ENCODE measurements around the gene MRPL12. TPM values are rescaled to one million over a fixed set of nuclear protein-coding genes. Genes with fewer than 3 reads are reported as not detected.

MRPL12 gene
- total and polyA plus RNA-seq, 2 of the 13 experiments (the other 11 are each of a cell fraction or from before 2014, with no cell fraction given): 39.1 to 94.1 TPM

- TF ChIP-seq NR2F6 (IDR thresholded peaks at IDR 0.05): no peak
- TF ChIP-seq NR2F6 (CRISPR knock-in tag; IDR thresholded peaks at IDR 0.05): no peak
- TF ChIP-seq, protein P1, sequence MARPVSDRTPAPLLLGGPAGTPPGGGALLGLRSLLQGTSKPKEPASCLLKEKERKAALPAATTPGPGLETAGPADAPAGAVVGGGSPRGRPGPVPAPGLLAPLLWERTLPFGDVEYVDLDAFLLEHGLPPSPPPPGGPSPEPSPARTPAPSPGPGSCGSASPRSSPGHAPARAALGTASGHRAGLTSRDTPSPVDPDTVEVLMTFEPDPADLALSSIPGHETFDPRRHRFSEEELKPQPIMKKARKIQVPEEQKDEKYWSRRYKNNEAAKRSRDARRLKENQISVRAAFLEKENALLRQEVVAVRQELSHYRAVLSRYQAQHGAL (CRISPR knock-in tag; IDR thresholded peaks at IDR 0.05; ENCODE audit: not compliant biosample characterization): no peak
- TF ChIP-seq NONO (IDR thresholded peaks at IDR 0.05): no peak
- peak; percentile 80 for TF ChIP-seq NONO (CRISPR knock-in tag; conservative IDR thresholded peaks at IDR 0.05)
- TF ChIP-seq ZFP82 (CRISPR knock-in tag; IDR thresholded peaks at IDR 0.05; ENCODE audit: borderline replicate concordance): no peak
- TF ChIP-seq DMAP1 (CRISPR knock-in tag; IDR thresholded peaks at IDR 0.05): no peak
- no peak for TF ChIP-seq ZNF441 (CRISPR knock-in tag; IDR thresholded peaks at IDR 0.05; ENCODE audit: borderline replicate concordance)
- TF ChIP-seq RFXANK (CRISPR knock-in tag; IDR thresholded peaks at IDR 0.05): no peak
- TF ChIP-seq, protein P2, sequence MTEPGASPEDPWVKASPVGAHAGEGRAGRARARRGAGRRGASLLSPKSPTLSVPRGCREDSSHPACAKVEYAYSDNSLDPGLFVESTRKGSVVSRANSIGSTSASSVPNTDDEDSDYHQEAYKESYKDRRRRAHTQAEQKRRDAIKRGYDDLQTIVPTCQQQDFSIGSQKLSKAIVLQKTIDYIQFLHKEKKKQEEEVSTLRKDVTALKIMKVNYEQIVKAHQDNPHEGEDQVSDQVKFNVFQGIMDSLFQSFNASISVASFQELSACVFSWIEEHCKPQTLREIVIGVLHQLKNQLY (CRISPR knock-in tag; IDR thresholded peaks at IDR 0.05): no peak
- TF ChIP-seq ZNF44 (CRISPR knock-in tag; IDR thresholded peaks at IDR 0.05): peak; percentile 89
- TF ChIP-seq SP4 (CRISPR knock-in tag; IDR thresholded peaks at IDR 0.05): no peak; the same call in 1 of the 2 replicates
- TF ChIP-seq PAF1 (CRISPR knock-in tag; IDR thresholded peaks at IDR 0.05): no peak; the same call in 1 of the 2 replicates
- TF ChIP-seq CAMTA2 (CRISPR knock-in tag; IDR thresholded peaks at IDR 0.05; ENCODE audit: borderline replicate concordance): no peak; the same call in 1 of the 2 replicates
- TF ChIP-seq MIER2 (CRISPR knock-in tag; IDR thresholded peaks at IDR 0.05): no peak
- no peak for TF ChIP-seq ZNF670 (CRISPR knock-in tag; IDR thresholded peaks at IDR 0.05; ENCODE audit: borderline replicate concordance)
- TF ChIP-seq, protein P3, sequence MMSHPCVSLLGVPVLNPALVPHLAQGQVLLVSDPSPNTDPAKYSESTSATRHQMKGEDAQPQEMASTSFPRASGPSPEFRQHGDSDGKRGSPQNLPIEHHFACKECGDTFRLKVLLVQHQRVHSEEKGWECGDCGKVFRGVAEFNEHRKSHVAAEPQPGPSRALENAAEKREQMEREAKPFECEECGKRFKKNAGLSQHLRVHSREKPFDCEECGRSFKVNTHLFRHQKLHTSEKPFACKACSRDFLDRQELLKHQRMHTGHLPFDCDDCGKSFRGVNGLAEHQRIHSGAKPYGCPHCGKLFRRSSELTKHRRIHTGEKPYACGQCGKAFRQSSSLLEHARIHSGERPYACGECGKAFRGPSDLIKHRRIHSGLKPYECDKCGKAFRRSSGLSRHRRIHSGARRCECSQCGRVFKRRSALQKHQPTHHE (CRISPR knock-in tag; IDR thresholded peaks at IDR 0.05; ENCODE audit: borderline replicate concordance): 0 out of 2 replicates have a peak, but pooled peaks have one; percentile 24
- 0 out of 2 replicates have a peak, but pooled peaks have one; percentile 28 for TF ChIP-seq CEBPB (IDR thresholded peaks at IDR 0.05; ENCODE audit: borderline replicate concordance, low read depth, low read length)
- no peak for TF ChIP-seq CBX2 (IDR thresholded peaks at IDR 0.05; ENCODE audit: low read depth, low read length)
- no peak for TF ChIP-seq CBX2 (CRISPR knock-in tag; IDR thresholded peaks at IDR 0.05; ENCODE audit: low read depth)
- no peak for TF ChIP-seq RAD51 (IDR thresholded peaks at IDR 0.05; ENCODE audit: borderline replicate concordance)
- no peak for TF ChIP-seq ZNF343 (CRISPR knock-in tag; IDR thresholded peaks at IDR 0.05)
- peak; percentile 98 for TF ChIP-seq AKAP8 (CRISPR knock-in tag; IDR thresholded peaks at IDR 0.05)
- no peak for TF ChIP-seq NPAS2 (CRISPR knock-in tag; IDR thresholded peaks at IDR 0.05; ENCODE audit: borderline replicate concordance)
- no peak for TF ChIP-seq KLF13 (CRISPR knock-in tag; IDR thresholded peaks at IDR 0.05)
- 0 out of 2 replicates have a peak, but pooled peaks have one; percentile 25 for TF ChIP-seq MED1 (CRISPR knock-in tag; IDR thresholded peaks at IDR 0.05)
- TF ChIP-seq ZNF782 (CRISPR knock-in tag; IDR thresholded peaks at IDR 0.05; ENCODE audit: borderline replicate concordance): no peak
- TF ChIP-seq TEAD3 (CRISPR knock-in tag; optimal IDR thresholded peaks at IDR 0.05; ENCODE audit: borderline replicate concordance): peak; percentile 30
- TF ChIP-seq YY1 (IDR thresholded peaks at IDR 0.05; ENCODE audit: insufficient read depth, insufficient replicate concordance, low read depth, low read length): no peak
- no peak for TF ChIP-seq ZNF138 (CRISPR knock-in tag; IDR thresholded peaks at IDR 0.05; ENCODE audit: low read depth)
- TF ChIP-seq MAFG (CRISPR knock-in tag; IDR thresholded peaks at IDR 0.05): peak; percentile 98
- 0 out of 2 replicates have a peak, but pooled peaks have one; percentile 55 for TF ChIP-seq ZBTB38 (CRISPR knock-in tag; IDR thresholded peaks at IDR 0.05)
Measured at GRCh38 chr17:81722184-81723120, 19.3 kb downstream of the MRPL12 start (continued).

Data from HepG2 (cell line).